ENCODE results near the gene RIMKLB.
A peak's percentile ranks its signal among the peaks of the same experiment; 100 is the strongest.
"Not testable (repeated sequence)": the region's sequence is repeated elsewhere in the genome, so short reads cannot be mapped to it uniquely, and the experiment has no call there.

RIMKLB gene

DNA sequence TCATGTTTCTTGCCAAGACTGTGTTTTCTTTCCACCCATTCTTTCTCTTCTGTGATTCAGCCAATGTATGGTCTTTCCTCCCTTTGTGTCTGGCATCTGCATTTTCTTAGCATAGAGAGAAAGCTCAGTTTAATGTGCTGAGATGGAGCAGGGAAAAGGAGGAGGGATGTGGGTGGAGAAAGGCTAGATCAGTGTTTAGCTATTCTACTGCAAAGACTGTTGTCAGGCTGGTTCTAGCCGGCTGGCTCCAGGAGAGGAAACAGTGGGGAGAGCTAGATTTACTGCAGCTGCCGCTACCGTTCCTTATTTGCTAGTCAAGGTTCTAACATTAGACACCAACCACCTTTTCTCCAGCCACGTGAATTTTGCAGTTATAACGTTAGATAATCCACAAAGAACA lies 5.2 kb upstream of the RIMKLB start:
- DNase-seq (ENCODE audit: low read depth in 2 of 3, low spot score in 1 of 3): no peak

GRCh38 chr12:8695116-8695515 lies 2.7 kb upstream of the RIMKLB start:
- no peak for DNase-seq (ENCODE audit: low read depth in 2 of 3, low spot score in 1 of 3)

GRCh38 chr12:8696442-8697090 lies 1.2 kb upstream of the RIMKLB start:
- no peak for DNase-seq (ENCODE audit: low read depth in 2 of 3, low spot score in 1 of 3)

DNA sequence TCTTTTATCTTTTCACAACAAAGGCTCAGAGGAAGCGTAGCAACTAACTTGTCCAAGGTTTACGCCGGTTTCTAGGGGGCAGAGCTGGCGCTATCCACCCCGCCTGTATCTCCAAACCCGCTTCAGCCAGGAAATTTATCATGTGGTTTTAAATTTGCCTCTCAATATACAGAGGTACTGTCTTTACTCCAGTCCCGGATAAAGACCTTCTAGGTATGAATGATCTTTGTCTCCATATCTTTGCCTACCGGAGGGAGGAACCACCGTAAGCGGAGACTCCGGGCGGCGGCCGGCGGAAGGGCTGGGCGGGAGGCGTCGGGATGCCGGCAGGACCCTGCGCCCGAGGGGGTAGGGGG lies 693 bp upstream of the RIMKLB start:
- DNase-seq (ENCODE audit: low read depth in 2 of 3, low spot score in 1 of 3): peak in 1 of 3 donors; percentile 10

DNA sequence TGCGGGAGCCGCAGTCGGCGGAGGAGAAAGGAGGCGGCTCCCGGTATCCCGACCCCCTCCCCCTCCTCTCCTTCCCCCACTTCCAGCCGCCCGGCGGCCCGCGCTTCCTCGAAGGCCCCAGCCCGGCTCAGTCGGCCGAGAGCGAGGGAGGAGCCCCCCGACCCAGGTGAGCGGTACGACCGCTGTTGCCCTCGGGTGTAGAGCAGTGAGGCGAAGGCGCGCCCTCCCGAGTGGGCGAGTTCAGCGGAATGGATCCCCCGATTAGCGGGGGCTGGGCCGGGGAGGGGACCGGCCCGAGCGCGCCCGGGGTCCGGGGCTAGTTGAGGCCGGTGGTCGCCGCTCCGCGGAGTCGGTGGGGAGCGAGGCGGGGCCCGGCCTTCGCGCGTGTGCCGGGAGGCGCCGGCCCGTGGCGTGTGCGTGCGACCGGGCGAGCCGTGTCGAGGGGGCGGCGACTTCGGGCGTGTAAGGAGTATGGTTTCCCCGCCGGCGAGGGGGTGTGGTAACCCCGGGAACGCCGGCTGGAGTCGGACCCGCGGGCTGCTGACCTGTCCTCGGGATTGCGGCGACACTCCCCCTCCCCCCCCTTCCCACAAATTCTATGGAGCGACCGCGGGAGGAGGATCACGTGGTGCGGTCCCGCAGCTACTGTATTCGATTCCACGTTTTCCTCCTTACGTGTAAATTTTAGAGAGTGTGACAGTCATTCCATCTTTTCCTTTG lies 501 bp downstream of the RIMKLB start:
- peak in 2 of 3 donors; percentile 7 to 40 for DNase-seq (ENCODE audit: low read depth in 2 of 3, low spot score in 1 of 3)

DNA sequence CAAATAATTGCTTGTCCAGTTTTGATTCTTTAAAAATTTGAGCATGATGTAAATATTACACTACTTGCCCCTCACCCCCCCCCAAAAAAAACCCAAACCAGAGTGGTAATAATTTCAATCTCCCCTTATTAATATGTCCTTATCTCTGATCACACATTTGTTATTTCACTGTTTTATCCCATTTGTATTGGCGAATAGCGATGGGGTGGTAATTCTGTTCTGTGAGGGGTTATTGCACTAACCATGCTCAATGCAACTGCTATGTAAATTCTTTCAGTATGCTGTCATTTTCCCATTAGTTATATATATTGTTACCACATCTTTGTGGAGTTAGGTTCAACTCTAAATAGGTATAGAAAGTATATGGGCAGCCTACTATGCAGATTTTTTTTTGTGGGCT lies 1.1 kb downstream of the RIMKLB start:
- no peak for DNase-seq (ENCODE audit: low read depth in 2 of 3, low spot score in 1 of 3)

DNA sequence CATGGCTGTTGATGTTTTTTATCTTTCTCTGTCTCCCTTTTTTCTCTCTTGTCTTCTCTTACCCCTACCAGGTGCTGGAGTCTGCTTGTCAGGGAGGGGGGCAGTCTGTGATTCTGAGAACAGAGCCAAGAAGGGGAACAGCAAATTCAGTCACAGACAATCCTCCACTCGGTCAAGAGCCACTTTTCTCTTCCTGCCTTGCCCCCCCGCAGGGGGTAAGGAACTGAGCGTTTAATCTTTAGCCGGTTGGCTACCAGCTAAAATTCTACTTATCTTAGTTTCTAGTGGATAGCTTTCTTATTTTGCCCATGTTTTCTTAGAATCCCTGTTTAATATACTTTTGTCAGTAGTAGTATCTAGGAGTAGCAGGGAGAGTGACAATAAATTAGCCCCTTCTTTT lies 1.9 kb downstream of the RIMKLB start:
- no peak for DNase-seq (ENCODE audit: low read depth in 2 of 3, low spot score in 1 of 3)

DNA sequence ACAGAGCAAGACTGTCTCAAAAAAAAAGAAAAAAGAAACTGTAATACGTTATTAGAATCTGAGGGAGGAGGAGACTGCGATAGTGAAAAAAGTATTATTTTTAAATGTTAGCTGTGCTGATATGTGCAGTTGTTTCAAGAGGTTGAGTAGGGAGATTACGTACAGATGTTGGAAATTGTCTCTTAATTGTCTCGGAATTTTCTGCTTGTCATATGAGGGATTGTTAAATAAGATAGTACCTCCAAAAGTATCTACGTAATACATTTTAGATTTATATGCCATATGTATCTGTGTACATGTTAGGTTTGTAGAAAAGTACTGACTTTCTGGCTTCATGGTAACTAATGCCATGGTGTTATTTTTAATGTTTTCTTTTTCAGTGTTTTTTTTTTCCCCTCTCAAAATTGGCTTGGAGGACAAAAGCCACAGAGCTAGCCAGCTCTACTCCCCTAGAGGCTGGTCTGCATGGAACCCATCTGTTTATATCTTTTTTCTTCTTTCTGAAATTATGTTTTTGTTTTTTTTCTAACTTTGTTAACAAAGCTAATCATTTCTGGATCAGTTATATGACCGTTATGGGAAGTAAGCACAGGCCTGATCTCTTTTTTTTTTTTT lies 3.4 kb downstream of the RIMKLB start:
- no peak for DNase-seq (ENCODE audit: low read depth in 2 of 3, low spot score in 1 of 3)

DNA sequence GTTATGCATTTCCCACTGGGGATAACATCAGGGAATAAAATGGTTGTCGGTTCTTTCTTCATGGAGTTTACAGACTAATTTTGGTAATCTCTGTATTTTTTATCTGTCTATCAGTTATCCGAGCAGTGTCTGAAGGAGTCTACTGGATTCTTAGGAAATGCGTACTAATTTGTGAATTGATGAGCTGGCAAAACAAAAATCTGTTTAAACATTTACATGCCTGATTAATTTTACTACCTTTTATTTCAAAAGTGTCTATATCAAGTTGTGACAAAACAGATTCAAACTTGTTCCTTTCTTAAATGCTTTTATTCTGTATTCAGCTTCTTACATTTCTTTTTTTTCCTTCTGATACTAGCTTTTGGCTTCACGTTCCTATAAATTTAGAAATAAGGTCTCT lies 4.4 kb downstream of the RIMKLB start:
- no peak for DNase-seq (ENCODE audit: low read depth in 2 of 3, low spot score in 1 of 3)

GRCh38 chr12:8709124-8709830 lies 11.5 kb downstream of the RIMKLB start:
- no peak for DNase-seq (ENCODE audit: low read depth in 2 of 3, low spot score in 1 of 3)

DNA sequence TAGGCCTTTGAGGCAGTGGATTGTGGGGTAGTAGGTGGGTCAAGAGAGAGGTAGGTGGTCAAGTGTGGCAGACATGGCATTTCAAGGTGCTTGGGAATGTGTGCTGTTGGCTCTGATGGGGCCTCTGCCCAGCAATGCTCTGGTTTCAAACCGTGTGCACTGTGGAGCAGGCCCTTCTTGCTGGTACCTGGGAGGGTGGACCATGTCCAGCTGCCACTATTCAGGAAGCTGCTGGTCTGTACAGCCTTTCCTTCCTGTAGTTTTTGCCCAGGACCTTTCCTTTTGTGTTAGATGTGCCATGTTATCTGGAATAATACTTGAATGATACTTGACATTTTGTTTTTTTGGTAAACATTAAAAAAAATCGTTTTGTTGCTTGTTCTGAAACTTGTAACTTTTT lies 14.8 kb downstream of the RIMKLB start:
- no peak for DNase-seq (ENCODE audit: low read depth in 2 of 3, low spot score in 1 of 3)

- no peak for DNase-seq (ENCODE audit: low read depth in 2 of 3, low spot score in 1 of 3)
Observed at GRCh38 chr12:8722286-8722800, 24.6 kb downstream of the RIMKLB start.

GRCh38 chr12:8734873-8735381 lies 37.1 kb downstream of the RIMKLB start:
- no peak for DNase-seq (ENCODE audit: low read depth in 2 of 3, low spot score in 1 of 3)

- DNase-seq (ENCODE audit: low read depth in 2 of 3, low spot score in 1 of 3): no peak
Observed at GRCh38 chr12:8742501-8742900, 44.7 kb downstream of the RIMKLB start.

- DNase-seq (ENCODE audit: low read depth in 2 of 3, low spot score in 1 of 3): not testable (repeated sequence)
Observed at GRCh38 chr12:8743121-8743520, 45.3 kb downstream of the RIMKLB start.

GRCh38 chr12:8745631-8746030 lies 47.8 kb downstream of the RIMKLB start:
- not testable (repeated sequence) for DNase-seq (ENCODE audit: low read depth in 2 of 3, low spot score in 1 of 3)

DNA sequence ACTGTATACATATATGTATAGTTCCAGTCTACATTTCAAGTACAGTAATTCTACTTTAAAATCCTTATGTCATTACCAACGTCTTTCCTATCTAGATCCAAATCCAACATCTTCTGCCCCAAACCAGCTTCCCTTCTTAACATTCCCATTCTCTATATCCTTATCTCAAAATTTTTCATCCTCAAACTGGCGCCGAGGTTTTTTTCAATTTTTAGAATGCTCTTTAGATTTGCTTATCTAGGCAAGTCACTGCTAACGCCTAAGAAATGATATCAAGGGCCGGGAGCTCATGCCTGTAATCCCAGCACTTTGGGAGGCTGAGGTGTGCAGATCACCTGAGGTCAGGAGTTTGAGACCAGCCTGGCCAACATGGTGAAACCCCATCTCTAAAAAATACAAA lies 48.3 kb downstream of the RIMKLB start:
- no peak for DNase-seq (ENCODE audit: low read depth in 2 of 3, low spot score in 1 of 3)

DNA sequence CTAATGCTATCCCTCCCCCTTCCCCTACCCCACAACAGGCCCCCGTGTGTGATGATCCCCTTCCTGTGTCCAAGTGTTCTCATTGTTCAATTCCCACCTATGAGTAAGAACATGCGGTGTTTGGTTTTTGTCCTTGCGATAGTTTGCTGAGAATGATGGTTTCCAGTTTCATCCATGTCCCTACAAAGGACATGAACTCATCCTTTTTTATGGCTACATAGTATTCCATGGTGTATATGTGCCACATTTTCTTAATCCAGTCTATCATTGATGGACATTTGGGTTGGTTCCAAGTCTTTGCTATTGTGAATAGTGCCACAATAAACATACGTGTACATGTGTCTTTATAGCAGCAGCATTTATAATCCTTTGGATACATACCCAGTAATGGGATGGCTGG lies 62.3 kb downstream of the RIMKLB start:
- not testable (repeated sequence) for DNase-seq (ENCODE audit: low read depth in 2 of 3, low spot score in 1 of 3)

- DNase-seq (ENCODE audit: low read depth in 2 of 3, low spot score in 1 of 3): not testable (repeated sequence)
Observed at GRCh38 chr12:8762701-8763100, 64.9 kb downstream of the RIMKLB start.

DNA sequence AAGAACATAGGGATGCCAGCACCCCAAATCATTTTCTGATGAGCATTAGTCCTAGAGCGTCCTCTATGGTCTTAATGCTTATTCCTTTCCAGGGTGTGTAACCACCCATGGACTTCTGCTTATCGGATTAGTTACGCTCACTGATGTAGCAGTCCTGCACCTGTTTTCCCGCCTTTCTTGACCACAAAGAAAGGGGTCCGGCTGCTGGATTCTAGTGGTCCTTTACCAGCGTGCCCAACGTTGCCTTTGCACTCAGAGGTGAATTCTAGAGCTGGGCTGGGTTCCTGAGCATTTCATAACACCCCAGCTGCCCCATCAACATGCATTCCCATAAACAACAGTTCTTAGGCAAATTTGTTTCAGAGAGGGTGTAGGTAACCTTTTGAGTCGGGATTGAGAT lies 68.3 kb downstream of the RIMKLB start:
- not testable (repeated sequence) for DNase-seq (ENCODE audit: low read depth in 2 of 3, low spot score in 1 of 3)

- no peak for DNase-seq (ENCODE audit: low read depth in 2 of 3, low spot score in 1 of 3)
Observed at GRCh38 chr12:8770499-8770898, 72.7 kb downstream of the RIMKLB start.

All from stimulated activated CD4-positive, alpha-beta T cell treated with anti-CD3 and anti-CD28 coated beads, Interleukin-12 subunit alpha, Interleukin-12 subunit beta, amount 100 ng/mL, for 48 hours (primary cell).